SHP77 (cell line): ENCODE results near the gene HMCES.

Source experiments
- DNase-seq, 2 experiments: peaks; one replicate each; lab custom pipeline; 2025; lab: John Stamatoyannopoulos, UW

The HMCES gene

GRCh38 chr3:129278439-129278965, at the start of gene HMCES:
Gene HMCES (plus strand): TSS chr3:129278870. CDS start chr3:129279733, 863 bp downstream.
- peak; percentile 81 to 87 for DNase-seq

- no peak for DNase-seq
These were observed 49.6 kb upstream of the HMCES start for GRCh38 chr3:129228891-129229585.

- no peak for DNase-seq
These were observed 48.2 kb upstream of the HMCES start for GRCh38 chr3:129230311-129231019.

- no peak for DNase-seq
These were observed 47.1 kb upstream of the HMCES start for GRCh38 chr3:129231331-129232119.

GRCh38 chr3:129233538-129233937, 45.1 kb upstream of the HMCES start:
- no peak for DNase-seq

GRCh38 chr3:129234441-129234840, 44.2 kb upstream of the HMCES start:
- no peak for DNase-seq

- no peak for DNase-seq
These were observed 43.2 kb upstream of the HMCES start for GRCh38 chr3:129235344-129235917.

GRCh38 chr3:129238945-129239705, 39.5 kb upstream of the HMCES start:
- DNase-seq: no peak

GRCh38 chr3:129239991-129240390, 38.7 kb upstream of the HMCES start:
- DNase-seq: no peak

GRCh38 chr3:129240436-129240835, 38.2 kb upstream of the HMCES start:
- DNase-seq: no peak

GRCh38 chr3:129245141-129245540, 33.5 kb upstream of the HMCES start:
- DNase-seq: no peak

- peak; percentile 91 to 92 for DNase-seq
These were observed 32.9 kb upstream of the HMCES start for GRCh38 chr3:129245641-129246306.

GRCh38 chr3:129246636-129247035, 32.0 kb upstream of the HMCES start:
- DNase-seq: no peak

GRCh38 chr3:129248286-129248979, 30.2 kb upstream of the HMCES start:
- no peak for DNase-seq

- peak; percentile 72 to 87 for DNase-seq
These were observed 29.2 kb upstream of the HMCES start, which contains the start of gene COPG1 for GRCh38 chr3:129249284-129250065. Gene COPG1 (plus strand): TSS chr3:129249606. CDS start chr3:129249710, 104 bp downstream.

GRCh38 chr3:129252748-129253147, 25.9 kb upstream of the HMCES start:
- DNase-seq: no peak

- no peak for DNase-seq
These were observed 24.0 kb upstream of the HMCES start for GRCh38 chr3:129254536-129255230.

- no peak for DNase-seq
These were observed 22.4 kb upstream of the HMCES start for GRCh38 chr3:129256270-129256669.

- DNase-seq: no peak
These were observed 21.1 kb upstream of the HMCES start for GRCh38 chr3:129257609-129258008.
